NB4 (cell line): Measurements from ENCODE around the gene ZNF365.

Experiments used
- CTCF ChIP-seq: IDR thresholded peaks from one replicate; pipeline ENCODE4 v1.5.1; 2012; ENCODE audit warnings: low read depth, low read length
- MAX ChIP-seq: IDR thresholded peaks from 2 replicates; pipeline ENCODE4 v1.6.1; 2011; ENCODE audit warnings: low read depth, low read length
- MYC ChIP-seq: IDR thresholded peaks from 2 replicates; pipeline ENCODE4 v1.6.1; 2011; ENCODE audit warnings: low read depth, low read length
- POLR2A ChIP-seq: IDR thresholded peaks from 2 replicates; pipeline ENCODE4 v1.6.1; 2011; ENCODE audit warnings: mild to moderate bottlenecking; ENCODE audit not compliant: insufficient read length; ENCODE audit errors: extremely low read depth

GRCh38 chr10:62433901-62434300, 59.7 kb downstream of the ZNF365 start:
- TF ChIP-seq CTCF (no peak), POLR2A (no peak), MAX (no peak), MYC (no peak)
